Mesendoderm (in vitro differentiated cells): ENCODE data around the gene IL36A.

Experiments
- DNase-seq: peaks from one replicate; pipeline ENCODE4 v3.0.0; 2013
- H2AK5ac ChIP-seq: 2 replicates; pipeline ENCODE4 v1.6.1; 2013; ENCODE audit warnings: low read length, inconsistent platforms
- H2BK120ac ChIP-seq: 2 replicates; pipeline ENCODE4 v1.6.1; 2013; ENCODE audit warnings: low read depth, mild to moderate bottlenecking, low read length, moderate library complexity, mixed read lengths
- H2BK15ac ChIP-seq: replicated peaks from 2 replicates; pipeline ENCODE4 v1.6.1; 2013; ENCODE audit warnings: low read depth, mild to moderate bottlenecking, moderate library complexity
- H2BK5ac ChIP-seq: 2 replicates; pipeline ENCODE4 v1.6.1; 2013; ENCODE audit warnings: low read length, inconsistent platforms
- H3K18ac ChIP-seq: 2 replicates; pipeline ENCODE4 v1.6.1; 2013; ENCODE audit warnings: mild to moderate bottlenecking, low read length, mixed read lengths
- H3K23ac ChIP-seq: one replicate; pipeline ENCODE4 v1.6.1; 2013; ENCODE audit warnings: low read length
- H3K27ac ChIP-seq: 2 replicates; pipeline ENCODE4 v1.5.1; 2013; ENCODE audit warnings: low read depth, mild to moderate bottlenecking, inconsistent platforms, low read length, moderate library complexity
- H3K27me3 ChIP-seq: 2 replicates; pipeline ENCODE4 v1.6.1; 2013; ENCODE audit warnings: low read length, control low read depth, mild to moderate bottlenecking, inconsistent platforms; ENCODE audit not compliant: insufficient read depth, poor library complexity
- H3K36me3 ChIP-seq: 2 replicates; pipeline ENCODE4 v1.6.1; 2013; ENCODE audit warnings: low read length, inconsistent platforms; ENCODE audit not compliant: control insufficient read depth, insufficient read depth
- H3K4ac ChIP-seq: one replicate; pipeline ENCODE4 v1.6.1; 2013; ENCODE audit warnings: low read depth, mild to moderate bottlenecking, low read length, moderate library complexity
- H3K4me1 ChIP-seq: 2 replicates; pipeline ENCODE4 v1.6.1; 2013; ENCODE audit warnings: low read depth, low read length, inconsistent platforms; ENCODE audit not compliant: control insufficient read depth
- H3K4me2 ChIP-seq: 2 replicates; pipeline ENCODE4 v1.6.1; 2013; ENCODE audit warnings: low read length
- H3K4me3 ChIP-seq: 2 replicates; pipeline ENCODE4 v1.5.1; 2013; ENCODE audit warnings: mild to moderate bottlenecking, low read length
- H3K56ac ChIP-seq: one replicate; pipeline ENCODE4 v1.6.1; 2013; ENCODE audit warnings: low read length
- H3K79me1 ChIP-seq: 2 replicates; pipeline ENCODE4 v1.6.1; 2013; ENCODE audit warnings: low read length, inconsistent platforms
- H3K79me2 ChIP-seq: 2 replicates; pipeline ENCODE4 v1.6.1; 2013; ENCODE audit warnings: mild to moderate bottlenecking, low read length; ENCODE audit not compliant: control insufficient read depth, insufficient read depth
- H3K9ac ChIP-seq: 2 replicates; pipeline ENCODE4 v1.6.1; 2013; ENCODE audit warnings: low read length, inconsistent platforms
- H4K5ac ChIP-seq: one replicate; pipeline ENCODE4 v1.6.1; 2013; ENCODE audit warnings: low read length
- H4K8ac ChIP-seq: one replicate; pipeline ENCODE4 v1.6.1; 2013; ENCODE audit warnings: low read depth, mild to moderate bottlenecking, control low read depth, low read length, moderate library complexity
- WGBS: extraction: QIAGEN DNeasy Blood & Tissue Kit; methylation state at CpG from one replicate; pipeline ENCODE4 v1.1.7; 2013; ENCODE audit warnings: low lambda C conversion rate, missing lambda C conversion rate; ENCODE audit not compliant: insufficient coverage; ENCODE audit errors: extremely low coverage; 5-methylcytosine and 5-hydroxymethylcytosine counted together

The IL36A gene

DNA sequence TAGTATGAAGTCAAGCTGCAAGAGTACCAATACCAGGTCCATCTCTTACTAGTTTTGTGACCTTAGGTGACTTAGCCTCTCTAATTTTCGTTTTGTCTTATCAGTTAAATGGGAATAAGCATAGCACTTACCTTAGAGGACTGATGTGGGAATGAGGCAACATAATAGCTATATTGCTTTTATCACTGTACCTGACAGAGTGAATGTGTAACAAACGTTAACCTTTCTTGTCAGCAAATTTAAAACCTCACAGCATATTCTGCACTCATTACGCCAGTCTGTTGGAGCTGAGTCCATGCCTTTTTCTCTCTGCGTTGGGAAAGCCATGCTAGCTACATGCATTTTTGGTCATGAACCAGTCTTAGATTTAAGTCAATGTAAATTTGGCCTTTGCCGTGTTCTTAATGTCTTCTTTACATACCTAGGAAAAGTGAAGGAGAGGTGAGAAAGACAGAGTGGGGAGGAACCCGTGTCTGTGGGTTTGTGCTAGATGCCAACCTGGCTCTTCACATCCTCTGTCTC, 47.2 kb downstream of the IL36A start, which contains the start of gene IL36B:
TSS of gene IL36B (minus strand) at position 472 of the 522 bp plus-strand sequence.
- H3K79me1 ChIP-seq: no peaks in the 10 kb centered on the region
- H2BK15ac ChIP-seq: no peak within 1 kb of the TSS
- no peaks in the 10 kb centered on the region for H3K27me3 ChIP-seq
- H3K9ac ChIP-seq: no peak within 1 kb of the TSS
- WGBS: no CpG with 5 or more reads among the region's 6 CpGs
- no peak within 1 kb of the TSS for H4K5ac ChIP-seq
- H3K23ac ChIP-seq: no peak within 1 kb of the TSS
- no peak within 1 kb of the TSS for H3K18ac ChIP-seq
- no peak within 1 kb of the TSS for H3K4me2 ChIP-seq
- no peak within 1 kb of the TSS for H3K27ac ChIP-seq
- H3K56ac ChIP-seq: no peak within 1 kb of the TSS
- H3K79me2 ChIP-seq: no peaks in the 10 kb centered on the region
- H3K4me3 ChIP-seq: no peak within 1 kb of the TSS
- H3K4me1 ChIP-seq: no peaks in the 10 kb centered on the region
- H2BK120ac ChIP-seq: no peak within 1 kb of the TSS
- no peaks in the 10 kb centered on the region for H3K36me3 ChIP-seq
- no peak within 1 kb of the TSS for H4K8ac ChIP-seq
- no peak within 1 kb of the TSS for H2BK5ac ChIP-seq
- no peak within 1 kb of the TSS for H3K4ac ChIP-seq
- DNase-seq: no peak
- no peak within 1 kb of the TSS for H2AK5ac ChIP-seq

DNA sequence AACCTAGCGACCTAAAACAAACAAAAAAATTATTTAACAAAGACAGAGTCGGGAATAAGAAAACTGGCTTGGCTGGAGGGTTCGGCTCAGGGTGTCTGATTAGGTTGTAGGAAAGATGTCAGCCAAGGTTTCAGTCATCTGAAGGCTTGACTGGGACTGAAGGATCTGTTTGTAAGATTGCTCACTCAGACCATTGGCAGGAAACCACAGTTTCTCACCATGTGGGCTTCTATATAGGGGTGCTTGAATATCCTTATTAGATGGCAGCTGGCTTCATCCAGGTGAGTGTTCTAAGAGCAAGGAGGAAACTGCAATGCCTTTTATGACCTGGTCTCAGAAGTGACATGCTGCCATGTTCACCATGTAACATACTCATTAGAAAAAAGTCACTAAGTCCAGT, 48.4 kb downstream of the IL36A start:
- Histone ChIP-seq H3K27me3 (no peaks in the 10 kb centered on the region), H3K79me2 (no peaks in the 10 kb centered on the region), H2BK5ac (no peak overlapping the region), H3K79me1 (no peaks in the 10 kb centered on the region), H3K23ac (no peak overlapping the region), H3K36me3 (no peaks in the 10 kb centered on the region), H3K18ac (no peak overlapping the region), H3K9ac (no peak overlapping the region), H3K4me2 (no peak overlapping the region), H3K56ac (no peak overlapping the region), H4K5ac (no peak overlapping the region), H2BK15ac (no peak overlapping the region), H2AK5ac (no peak overlapping the region), H3K4me3 (no peak overlapping the region), H3K27ac (no peak overlapping the region), H4K8ac (no peak overlapping the region), H3K4ac (no peak overlapping the region), H3K4me1 (no peaks in the 10 kb centered on the region), H2BK120ac (no peak overlapping the region)
- WGBS: no CpG with 5 or more reads among the region's 3 CpGs
- DNase-seq: no peak

DNA sequence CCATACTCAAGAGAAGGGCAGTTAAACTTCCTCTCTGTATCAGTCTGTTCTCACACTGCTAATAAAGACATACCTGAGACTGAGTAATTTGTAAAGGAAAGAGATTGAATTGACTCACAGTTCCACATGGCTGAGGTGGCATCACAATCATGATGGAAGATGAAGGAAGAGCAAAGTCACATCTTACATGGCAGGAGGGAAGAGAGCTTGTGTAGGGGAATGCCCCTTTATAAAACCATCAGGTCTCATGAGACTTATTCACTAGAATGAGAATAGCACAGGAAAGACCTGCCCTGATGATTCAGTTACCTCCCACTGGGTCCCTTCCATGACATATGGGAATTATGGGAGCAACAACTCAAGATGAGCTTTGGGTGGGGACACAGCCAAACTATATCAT, 48.8 kb downstream of the IL36A start:
- Histone ChIP-seq H3K36me3 (no peaks in the 10 kb centered on the region), H3K18ac (no peak overlapping the region), H3K27me3 (no peaks in the 10 kb centered on the region), H2BK120ac (no peak overlapping the region), H2AK5ac (no peak overlapping the region), H4K8ac (no peak overlapping the region), H3K4me2 (no peak overlapping the region), H3K27ac (no peak overlapping the region), H3K4ac (no peak overlapping the region), H3K23ac (no peak overlapping the region), H2BK5ac (no peak overlapping the region), H3K4me3 (no peak overlapping the region), H2BK15ac (no peak overlapping the region), H3K79me1 (no peaks in the 10 kb centered on the region), H4K5ac (no peak overlapping the region), H3K4me1 (no peaks in the 10 kb centered on the region), H3K56ac (no peak overlapping the region), H3K9ac (no peak overlapping the region), H3K79me2 (no peaks in the 10 kb centered on the region)
- no peak for DNase-seq

DNA sequence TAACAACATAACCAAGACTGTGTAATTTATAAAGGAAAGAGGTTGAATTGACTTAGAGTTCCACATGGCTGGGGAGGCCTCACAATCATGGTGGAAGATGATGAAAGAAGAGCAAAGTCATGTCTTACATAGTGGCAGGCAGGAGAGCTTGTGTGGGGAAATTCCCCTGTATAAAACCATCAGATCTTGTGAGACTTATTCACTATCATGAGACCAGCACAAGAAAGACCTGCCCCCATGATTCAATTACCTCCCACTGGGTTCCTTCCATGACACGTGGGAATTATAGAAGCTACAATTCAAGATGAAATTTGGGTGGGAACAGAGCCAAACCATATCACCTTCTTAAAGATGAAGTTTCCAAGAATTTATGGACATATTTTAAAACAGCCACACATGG, 51.3 kb downstream of the IL36A start:
- no peaks in the 10 kb centered on the region for H3K27me3 ChIP-seq
- no peak overlapping the region for H2BK15ac ChIP-seq
- H2BK5ac ChIP-seq: no peak overlapping the region
- no peaks in the 10 kb centered on the region for H3K4me1 ChIP-seq
- no peak overlapping the region for H3K9ac ChIP-seq
- H4K8ac ChIP-seq: no peak overlapping the region
- no peak overlapping the region for H3K4me3 ChIP-seq
- H2AK5ac ChIP-seq: no peak overlapping the region
- WGBS: no CpG with 5 or more reads among the region's 1 CpG
- no peak overlapping the region for H3K23ac ChIP-seq
- H3K79me2 ChIP-seq: no peaks in the 10 kb centered on the region
- H3K27ac ChIP-seq: no peak overlapping the region
- no peak overlapping the region for H4K5ac ChIP-seq
- no peaks in the 10 kb centered on the region for H3K36me3 ChIP-seq
- no peaks in the 10 kb centered on the region for H3K79me1 ChIP-seq
- H3K4me2 ChIP-seq: no peak overlapping the region
- H2BK120ac ChIP-seq: no peak overlapping the region
- no peak overlapping the region for H3K56ac ChIP-seq
- no peak overlapping the region for H3K4ac ChIP-seq
- DNase-seq: no peak
- no peak overlapping the region for H3K18ac ChIP-seq

DNA sequence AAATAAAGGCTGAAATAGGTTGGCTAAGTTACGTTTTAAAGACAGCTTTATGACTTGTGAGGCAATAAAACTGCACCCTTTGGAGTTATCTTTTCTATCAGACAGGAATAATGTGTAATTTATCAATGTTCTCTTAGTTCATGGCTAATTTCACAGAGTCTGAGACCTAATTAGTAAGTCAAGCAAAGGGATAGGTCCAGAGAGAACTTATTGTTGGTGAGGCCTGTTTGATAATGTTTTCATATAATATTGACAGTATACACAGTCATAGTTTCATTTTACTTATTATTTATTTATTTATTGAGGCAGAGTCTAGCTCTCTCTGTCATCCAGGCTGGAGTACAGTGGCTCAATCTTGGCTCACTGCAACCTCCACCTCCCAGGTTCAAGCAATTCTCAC, 51.9 kb downstream of the IL36A start:
- no peak overlapping the region for H3K9ac ChIP-seq
- H3K4me3 ChIP-seq: no peak overlapping the region
- H3K23ac ChIP-seq: no peak overlapping the region
- no peaks in the 10 kb centered on the region for H3K4me1 ChIP-seq
- no peak overlapping the region for H3K4me2 ChIP-seq
- H3K79me2 ChIP-seq: no peaks in the 10 kb centered on the region
- no peak overlapping the region for H3K18ac ChIP-seq
- WGBS: no CpG with 5 or more reads among the region's 1 CpG
- H3K56ac ChIP-seq: no peak overlapping the region
- H4K8ac ChIP-seq: no peak overlapping the region
- H2BK15ac ChIP-seq: no peak overlapping the region
- no peaks in the 10 kb centered on the region for H3K27me3 ChIP-seq
- no peak overlapping the region for H2BK120ac ChIP-seq
- no peak overlapping the region for H2AK5ac ChIP-seq
- H3K36me3 ChIP-seq: no peaks in the 10 kb centered on the region
- no peak overlapping the region for H3K27ac ChIP-seq
- no peak for DNase-seq
- H3K79me1 ChIP-seq: no peaks in the 10 kb centered on the region
- no peak overlapping the region for H3K4ac ChIP-seq
- no peak overlapping the region for H2BK5ac ChIP-seq
- no peak overlapping the region for H4K5ac ChIP-seq
